GM20000 (cell line): ENCODE results near the gene GOT2.
"Not testable (repeated sequence)": the region's sequence is repeated elsewhere in the genome, so short reads cannot be mapped to it uniquely, and the experiment has no call there.

Source experiments
- DNase-seq: peaks from one replicate; pipeline ENCODE4 v3.0.0; 2012; ENCODE audit warnings: low spot score
- CTCF ChIP-seq: IDR thresholded peaks from 2 replicates; pipeline ENCODE4 v1.5.1; 2012; ENCODE audit warnings: mild to moderate bottlenecking, control low read depth; ENCODE audit errors: extremely low read depth, missing control alignments

GOT2 gene

GRCh38 chr16:58753711-58754134, 19.6 kb upstream of the GOT2 start:
- no peak for DNase-seq
- no peak for TF ChIP-seq CTCF

GRCh38 chr16:58744497-58744896, 10.4 kb upstream of the GOT2 start:
- DNase-seq = no peak
- TF ChIP-seq CTCF = no peak

DNA sequence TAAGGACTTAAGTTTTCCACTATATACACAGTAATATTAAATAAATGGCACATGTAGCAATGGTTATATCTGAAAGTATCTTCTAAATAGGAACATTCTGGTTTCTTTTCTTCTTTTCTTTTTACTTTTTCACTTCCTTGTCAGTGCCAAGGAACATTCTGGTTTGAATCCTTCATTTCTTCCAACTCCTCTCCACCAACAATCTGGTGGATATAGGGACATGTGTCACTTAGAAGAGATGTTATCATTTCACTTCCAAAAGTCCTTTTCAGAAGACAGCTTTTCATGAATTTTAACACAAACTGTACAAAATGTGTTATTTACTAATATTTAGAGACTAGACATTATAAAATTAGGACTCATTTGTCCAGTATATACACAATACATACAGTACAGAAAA, 7.9 kb upstream of the GOT2 start:
- DNase-seq = no peak
- TF ChIP-seq CTCF = no peak

DNA sequence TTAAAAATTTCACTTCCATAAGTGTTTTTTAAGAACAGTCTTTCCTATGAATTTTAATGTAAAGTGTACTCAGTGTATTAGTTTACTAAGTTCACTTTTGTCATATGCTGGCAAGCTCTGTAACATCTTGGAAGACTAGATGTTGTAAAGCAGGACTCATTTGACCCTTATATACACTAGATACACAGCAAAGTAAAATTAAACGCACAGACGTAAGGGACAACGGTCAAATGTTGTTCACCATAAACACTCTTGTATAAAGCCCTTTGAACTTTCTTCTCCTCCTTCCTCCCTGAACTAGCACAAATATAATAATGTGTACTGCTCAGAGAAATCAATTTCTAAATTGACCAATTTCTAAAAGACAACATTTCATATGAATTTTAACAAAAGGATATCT, 7.0 kb upstream of the GOT2 start:
- TF ChIP-seq CTCF = no peak
- DNase-seq = no peak

DNA sequence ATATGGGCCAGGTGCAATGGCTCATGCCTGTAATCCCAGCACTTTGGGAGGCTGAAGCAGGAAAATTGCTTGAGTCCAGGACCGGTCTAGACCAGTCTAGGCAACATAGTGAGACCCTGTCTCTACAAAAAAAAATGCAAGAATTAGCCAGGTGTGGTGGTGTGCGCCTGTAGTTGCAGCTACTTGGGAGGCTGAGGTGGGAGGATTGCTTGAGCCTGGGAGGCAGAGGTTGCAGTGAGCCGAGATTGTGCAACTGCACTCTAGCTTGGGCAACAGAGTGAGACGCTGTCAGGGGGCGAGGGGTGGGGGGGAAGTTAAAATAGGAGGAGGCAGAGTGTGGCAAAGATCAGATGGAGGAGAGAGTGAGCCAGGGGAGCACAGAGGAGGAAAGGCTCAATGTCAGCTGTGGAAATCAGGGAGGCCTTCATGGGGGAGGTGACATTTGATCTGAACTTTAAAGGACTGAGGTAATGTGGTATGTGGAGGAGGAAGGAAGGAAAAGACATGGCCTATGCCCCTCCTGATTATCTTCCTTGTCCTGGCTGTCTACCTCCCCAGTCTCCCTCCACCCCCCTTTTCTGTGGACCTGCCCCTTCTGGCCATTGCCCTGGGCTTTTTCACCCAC, 4.7 kb upstream of the GOT2 start:
- DNase-seq = no peak
- TF ChIP-seq CTCF = no peak

GRCh38 chr16:58736341-58736740, 2.2 kb upstream of the GOT2 start:
- DNase-seq = not testable (repeated sequence)

GRCh38 chr16:58734459-58734787, 307 bp upstream of the GOT2 start:
- DNase-seq = no peak
- no peak for TF ChIP-seq CTCF

- DNase-seq = no peak
- TF ChIP-seq CTCF = no peak
These were observed 857 bp downstream of the GOT2 start for GRCh38 chr16:58733248-58733670.
